GM21786 (cell line): ENCODE measurements around the gene OR2T5.
"Not testable (repeated sequence)": the region's sequence is repeated elsewhere in the genome, so short reads cannot be mapped to it uniquely, and the experiment has no call there.

ENCODE experiments used
- ATAC-seq: cut with Tn5 transposase; IDR thresholded peaks from one replicate; pipeline ENCODE4 v1.9.1; 2021; ENCODE audit not compliant: unreplicated experiment

Gene OR2T5, protein sequence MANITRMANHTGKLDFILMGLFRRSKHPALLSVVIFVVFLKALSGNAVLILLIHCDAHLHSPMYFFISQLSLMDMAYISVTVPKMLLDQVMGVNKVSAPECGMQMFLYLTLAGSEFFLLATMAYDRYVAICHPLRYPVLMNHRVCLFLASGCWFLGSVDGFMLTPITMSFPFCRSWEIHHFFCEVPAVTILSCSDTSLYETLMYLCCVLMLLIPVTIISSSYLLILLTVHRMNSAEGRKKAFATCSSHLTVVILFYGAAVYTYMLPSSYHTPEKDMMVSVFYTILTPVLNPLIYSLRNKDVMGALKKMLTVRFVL

DNA sequence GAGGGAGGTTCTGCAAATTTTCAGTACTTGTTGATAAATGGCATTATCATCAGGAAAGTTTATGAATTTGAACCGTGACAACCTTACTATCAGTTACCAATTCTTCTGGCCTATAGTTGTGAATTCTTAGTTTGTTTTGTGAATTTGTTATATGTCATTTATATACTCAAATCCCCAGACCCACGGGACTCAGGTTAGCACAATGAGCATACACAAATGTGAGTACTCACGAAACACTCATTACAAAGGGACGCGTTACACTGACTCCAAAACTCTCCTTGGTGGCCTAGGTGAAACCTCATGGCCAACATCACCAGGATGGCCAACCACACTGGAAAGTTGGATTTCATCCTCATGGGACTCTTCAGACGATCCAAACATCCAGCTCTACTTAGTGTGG, at the start of gene OR2T5:
OR2T5 (plus strand) TSS at position 301 of the 400 bp plus-strand sequence; CDS start at position 301, 0 bp downstream.
- ATAC-seq = not testable (repeated sequence)

DNA sequence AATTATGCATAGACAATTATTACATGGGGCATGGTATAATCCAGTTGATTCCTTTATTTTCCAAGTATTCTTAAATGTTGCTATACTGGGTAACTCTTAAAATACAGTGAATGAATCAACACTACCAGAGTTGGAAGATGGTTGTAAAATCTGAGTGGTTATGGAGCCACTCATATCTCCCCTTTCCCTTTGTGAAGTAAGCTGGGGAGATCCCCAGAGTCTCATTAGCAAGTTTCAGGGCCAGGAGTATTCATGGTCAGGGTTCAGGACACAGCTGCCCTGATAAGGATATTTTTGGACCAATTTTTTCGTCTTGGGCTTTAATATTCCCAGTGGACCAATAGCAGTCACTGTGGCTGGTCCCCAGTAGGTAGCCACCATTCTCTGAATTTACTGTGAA, 49.7 kb upstream of the OR2T5 start:
- ATAC-seq = not testable (repeated sequence)

DNA sequence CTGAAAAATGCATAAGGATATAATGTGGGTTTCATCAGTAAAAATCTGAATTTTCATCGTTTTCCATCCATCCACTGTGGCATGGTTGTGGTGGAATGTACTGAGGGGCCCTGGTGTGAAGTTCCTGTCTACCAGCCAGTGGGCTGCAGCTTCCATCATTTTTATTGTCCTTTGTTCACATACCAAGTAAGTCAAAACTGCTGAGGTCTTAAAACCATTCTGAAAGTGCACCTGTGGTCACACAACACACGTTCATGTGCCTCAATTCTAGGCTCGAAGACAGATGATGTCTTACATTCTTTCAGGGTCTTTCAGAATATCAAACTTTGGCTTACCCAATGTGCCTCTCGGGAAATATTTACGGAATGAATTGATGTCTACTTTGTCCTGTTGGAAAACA, 49.1 kb upstream of the OR2T5 start:
- not testable (repeated sequence) for ATAC-seq

DNA sequence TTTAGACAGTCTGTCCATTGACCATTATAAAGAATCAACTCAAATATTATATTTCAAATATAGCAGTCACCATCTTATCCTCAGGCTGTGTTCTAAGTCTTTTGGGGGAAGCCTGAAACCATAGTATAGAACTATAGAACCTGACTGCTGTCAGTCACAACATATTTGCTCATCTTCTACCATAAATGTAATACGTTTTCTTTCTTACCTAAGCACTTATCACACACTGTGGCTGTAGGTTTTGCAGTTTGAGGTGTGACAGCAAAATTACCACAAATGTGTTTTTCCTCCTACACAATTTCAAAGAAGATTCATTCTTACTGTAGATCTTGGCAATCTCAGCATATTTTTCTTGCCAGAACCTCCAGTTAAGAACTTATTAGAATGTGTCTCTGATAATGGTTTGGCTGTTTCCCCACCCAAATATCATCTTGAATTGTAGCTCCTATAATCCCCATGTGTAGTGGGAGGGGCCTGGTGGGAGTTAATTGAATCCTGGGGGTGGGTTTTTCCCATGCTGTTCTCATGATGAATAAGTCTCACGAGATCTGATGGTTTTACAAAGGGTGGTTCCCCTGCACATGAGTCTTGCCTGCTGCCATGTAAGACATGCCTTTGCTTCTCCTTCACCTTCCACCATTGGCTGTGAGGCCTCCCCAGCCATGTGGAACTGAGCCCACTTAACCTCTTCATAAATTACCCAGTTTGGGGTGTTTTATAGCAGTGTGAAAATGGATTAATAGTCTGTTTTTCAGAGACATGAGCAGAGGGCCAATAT, 45.7 kb upstream of the OR2T5 start:
- not testable (repeated sequence) for ATAC-seq

DNA sequence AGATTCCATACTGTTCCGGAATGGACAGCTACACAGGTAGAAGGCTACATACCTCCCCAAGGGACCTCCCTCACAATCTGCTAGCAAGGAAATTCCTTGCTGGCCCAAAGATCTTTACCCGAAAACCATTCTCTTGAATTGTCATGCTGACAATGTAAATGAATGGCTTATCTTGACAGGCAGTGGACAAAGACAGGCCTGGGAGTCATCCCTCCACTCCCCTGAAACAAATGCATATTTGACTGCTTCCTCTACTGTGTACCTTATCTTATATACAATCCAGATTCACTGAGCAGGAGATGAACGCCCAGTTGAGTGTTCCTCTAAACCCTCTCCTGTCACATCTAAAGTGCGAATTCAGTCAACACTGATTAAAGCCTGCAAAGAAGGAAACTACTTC, 43.8 kb upstream of the OR2T5 start:
- ATAC-seq = not testable (repeated sequence)

DNA sequence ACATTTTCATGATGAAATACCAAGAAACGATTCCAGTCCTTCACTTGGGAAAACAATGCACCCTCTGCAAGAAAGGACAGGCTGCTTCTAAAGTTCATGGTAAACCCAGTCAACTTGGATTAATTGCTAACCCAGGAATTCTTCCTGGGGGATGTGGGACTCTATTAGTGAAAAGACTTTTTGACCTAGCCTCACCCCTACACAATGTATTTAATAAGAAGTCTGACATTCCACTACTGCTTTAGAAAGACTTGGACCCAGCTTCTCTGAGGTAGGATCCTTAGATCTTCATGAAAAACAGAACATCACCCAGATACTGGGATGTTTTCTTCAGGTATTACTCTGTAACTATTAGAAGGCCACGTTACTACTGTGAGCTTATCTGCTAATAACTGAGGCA, 43.0 kb upstream of the OR2T5 start, which contains the start of gene OR2T2:
OR2T2 (plus strand) TSS at position 239 of the 400 bp plus-strand sequence. CDS start 7,161 bp downstream, outside the sequence.
- not testable (repeated sequence) for ATAC-seq

DNA sequence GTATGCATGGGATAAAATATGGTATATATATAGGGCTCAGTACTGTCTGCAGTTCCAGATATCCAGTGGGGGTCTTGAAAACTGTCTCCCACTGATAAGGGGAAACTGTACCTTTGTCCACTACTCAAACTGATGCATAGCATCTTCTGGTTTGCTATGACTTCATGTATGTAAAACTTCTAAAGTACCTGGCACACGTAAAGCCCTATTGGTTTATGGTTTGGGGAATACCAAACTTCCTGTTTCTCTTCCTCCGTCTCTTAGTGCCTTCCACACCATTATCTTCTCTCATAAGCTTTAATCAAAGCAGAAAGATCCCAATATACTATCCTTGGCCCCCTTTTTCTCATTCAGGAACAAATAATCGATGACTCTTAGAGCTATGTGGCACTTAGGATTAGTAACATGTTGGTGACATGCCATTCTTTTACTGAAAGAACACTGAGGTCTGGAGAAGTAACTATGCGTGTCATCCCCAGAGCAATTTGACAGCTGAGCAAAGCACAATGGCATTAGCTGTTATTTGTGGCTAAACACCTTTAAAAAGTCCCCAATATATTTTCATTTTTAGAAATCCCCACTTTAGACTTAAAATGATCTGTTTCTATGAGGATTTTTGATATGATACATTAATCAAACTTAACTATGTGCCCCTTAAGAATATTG, 39.8 kb upstream of the OR2T5 start:
- ATAC-seq = peak; percentile 40

DNA sequence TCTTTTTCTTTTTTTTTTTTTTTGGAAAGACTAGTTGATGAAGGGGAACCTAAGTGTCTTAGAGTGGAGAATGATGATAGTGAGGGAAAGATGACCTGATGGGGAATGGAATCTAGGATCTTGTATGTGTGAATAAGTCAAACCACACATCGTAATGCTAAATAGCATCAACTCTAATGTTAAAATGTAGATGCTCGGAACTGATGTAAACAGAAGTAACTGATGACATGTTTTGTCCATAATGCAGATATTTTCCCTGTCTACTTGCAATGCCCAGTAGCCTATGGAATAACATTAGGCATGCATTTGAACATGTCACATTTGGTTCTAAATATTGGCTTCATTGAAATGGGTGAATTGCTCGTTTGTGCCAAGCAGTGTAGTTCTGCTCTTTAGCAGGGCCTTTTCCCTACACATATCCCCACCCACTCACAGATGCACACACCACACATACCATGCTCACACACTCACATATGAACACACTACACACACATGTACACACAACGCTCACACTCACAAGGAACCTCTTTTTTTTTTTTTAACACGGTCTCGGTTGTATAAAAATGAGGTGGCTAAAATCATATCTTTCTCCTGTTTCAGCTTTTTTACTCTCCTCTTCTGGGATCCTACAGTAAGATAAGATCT, 38.4 kb upstream of the OR2T5 start:
- peak; percentile 1 for ATAC-seq

DNA sequence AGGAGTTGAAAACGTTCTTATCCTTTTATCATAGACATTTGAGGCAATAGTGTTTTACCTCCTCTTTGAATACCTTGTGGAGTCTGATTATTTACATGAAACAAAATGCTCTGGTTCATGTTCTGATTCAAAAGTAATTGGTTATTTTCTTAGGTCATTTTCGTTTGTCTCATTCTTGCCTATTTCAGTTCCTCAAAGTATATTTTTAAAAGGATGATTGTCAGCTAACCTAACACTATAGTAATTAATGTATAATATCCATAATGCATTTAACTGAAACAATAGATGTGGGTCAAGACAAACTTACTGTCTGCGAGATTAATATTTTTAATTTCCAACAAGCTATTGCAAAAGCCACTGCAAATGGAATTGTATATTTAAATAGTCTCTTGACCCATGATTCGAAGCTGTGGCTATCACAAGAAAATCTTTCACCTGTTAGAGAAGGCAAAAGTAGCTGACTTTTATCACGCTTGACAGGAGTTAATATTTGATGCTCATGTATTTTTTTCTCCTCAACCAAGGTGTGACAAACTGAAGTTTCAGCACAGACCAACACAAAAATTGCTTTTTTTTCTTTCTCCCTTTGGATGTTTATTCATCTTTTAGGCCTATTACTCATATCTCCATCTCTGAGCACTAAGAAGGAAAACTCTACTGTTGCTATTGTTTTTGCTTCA, 37.8 kb upstream of the OR2T5 start:
- ATAC-seq = peak; percentile 58

DNA sequence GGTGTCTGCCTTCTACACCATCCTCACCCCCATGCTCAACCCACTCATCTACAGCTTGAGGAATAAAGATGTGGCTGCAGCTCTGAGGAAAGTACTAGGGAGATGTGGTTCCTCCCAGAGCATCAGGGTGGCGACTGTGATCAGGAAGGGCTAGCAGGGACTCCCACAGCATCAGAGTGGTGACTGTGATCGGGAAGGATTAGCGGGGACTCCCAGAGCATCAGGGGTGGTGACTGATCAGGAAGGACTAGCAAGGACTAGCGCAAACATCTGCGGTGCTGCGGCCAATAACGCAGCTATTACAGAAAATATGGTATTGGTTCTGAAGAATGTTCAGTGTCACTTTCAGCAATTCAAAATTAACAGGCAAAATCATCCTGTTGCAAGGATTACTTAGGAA, 34.8 kb upstream of the OR2T5 start:
- ATAC-seq = not testable (repeated sequence)

DNA sequence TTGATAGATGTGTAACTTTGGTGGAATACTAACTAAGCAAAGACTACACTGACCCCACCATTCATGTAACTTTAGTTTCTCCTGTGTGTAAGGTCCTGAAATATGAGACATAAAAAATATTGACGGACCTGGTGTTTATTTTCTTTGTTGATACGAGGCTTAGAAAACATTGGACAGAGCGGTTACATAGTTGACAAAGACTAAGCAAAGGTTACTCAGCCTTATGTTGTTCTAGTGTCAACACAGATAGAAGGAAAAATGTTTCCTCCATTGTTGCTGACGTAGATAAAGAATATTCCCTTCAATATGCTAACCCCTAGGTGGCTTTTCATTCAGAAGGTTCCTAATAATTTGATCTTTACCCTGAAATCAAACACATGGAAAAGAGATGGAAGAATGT, 33.3 kb upstream of the OR2T5 start:
- not testable (repeated sequence) for ATAC-seq

DNA sequence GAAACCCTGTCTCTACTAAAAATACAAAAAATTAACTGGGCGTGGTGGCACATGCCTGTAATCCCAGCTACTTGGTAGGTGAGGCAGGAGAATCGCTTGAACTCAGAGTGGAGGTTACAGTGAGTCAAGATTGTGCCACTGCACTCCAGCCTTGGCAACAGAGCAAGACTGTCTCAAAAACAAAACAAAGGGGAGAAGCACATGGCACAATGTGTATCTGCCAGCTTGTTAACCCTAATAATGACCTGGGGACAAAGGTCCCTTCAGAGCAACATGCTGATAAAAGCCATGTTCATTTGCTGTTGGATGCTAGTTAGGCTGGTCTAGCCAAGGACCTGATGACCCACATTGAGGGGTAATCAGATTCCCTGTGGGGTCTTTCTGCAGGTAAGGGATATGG, 31.8 kb upstream of the OR2T5 start:
- ATAC-seq = not testable (repeated sequence)

DNA sequence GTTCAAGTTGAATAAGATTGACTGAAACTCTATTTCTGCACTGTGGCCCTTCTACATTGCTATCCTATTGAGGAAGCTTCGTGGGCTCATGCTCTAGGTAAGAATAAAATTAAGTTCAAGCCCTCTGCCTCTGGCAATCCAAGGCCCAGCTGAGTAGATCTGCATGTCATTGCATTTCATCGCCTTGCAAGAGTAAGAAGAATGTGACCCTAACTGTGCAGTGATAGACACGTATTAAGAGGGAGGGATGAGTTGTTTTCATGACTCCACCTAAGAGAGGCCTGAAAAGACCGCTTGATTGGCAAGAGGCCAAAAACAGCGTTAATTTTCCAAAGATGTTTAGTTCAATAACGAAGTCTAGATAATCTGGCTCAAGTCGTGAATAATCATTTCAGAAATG, 29.3 kb upstream of the OR2T5 start:
- ATAC-seq = not testable (repeated sequence)

DNA sequence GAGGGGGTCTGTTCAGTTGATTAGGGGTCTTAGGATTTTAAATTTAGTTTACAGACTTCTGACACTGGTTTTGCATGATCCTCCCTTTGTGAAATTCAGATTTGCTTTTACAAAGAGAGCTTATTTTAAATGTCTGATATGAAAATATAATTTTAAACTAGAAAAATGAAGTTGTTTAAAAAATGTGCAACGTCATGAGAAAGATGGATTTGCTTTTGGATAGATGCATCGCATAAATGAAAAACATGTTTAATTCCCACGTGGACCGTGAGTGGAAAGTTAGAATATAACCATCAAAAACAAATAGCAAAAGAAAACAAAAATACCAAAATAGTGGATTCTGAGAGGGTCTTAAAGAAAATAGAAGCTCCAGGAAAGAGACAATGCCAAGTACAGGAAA, 17.2 kb upstream of the OR2T5 start:
- no peak for ATAC-seq

DNA sequence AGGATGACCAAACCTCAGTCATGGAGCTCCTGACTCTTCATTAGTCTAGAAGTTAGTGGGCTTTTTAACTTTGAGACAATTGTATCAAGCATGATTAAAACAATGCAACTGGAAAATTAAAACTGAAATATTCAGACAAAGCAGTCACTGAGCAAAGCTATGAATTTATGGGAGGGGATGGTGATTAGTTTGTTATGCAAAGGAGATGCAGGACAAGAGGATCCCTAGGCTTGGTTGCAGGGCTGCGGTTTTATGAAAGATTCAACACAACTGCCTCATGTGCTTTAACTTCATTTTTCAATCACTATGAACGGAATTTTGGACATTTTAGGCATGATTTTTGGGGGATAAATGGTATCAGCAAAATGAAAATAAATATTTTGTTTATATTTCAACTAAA, 16.3 kb upstream of the OR2T5 start:
- ATAC-seq = not testable (repeated sequence)

DNA sequence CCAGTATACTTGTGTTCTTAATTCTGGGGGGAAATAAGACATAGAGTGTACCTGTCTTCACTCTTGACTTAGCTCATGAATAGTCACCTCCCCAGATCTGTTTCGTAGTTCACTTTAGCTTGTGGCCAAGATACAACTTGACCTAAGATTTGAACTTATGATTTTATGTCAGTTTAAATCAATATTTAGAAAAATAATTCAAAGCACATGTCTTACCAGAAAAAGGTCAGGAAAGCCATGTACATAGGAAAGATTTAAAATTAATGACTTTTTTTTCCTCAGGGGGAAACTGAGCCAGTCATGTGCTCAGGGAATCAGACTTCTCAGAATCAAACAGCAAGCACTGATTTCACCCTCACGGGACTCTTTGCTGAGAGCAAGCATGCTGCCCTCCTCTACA, 15.3 kb upstream of the OR2T5 start, which contains the start of gene OR2T3:
OR2T3 (plus strand) TSS at position 301 of the 400 bp plus-strand sequence; CDS start at position 301, 0 bp downstream.
- not testable (repeated sequence) for ATAC-seq

DNA sequence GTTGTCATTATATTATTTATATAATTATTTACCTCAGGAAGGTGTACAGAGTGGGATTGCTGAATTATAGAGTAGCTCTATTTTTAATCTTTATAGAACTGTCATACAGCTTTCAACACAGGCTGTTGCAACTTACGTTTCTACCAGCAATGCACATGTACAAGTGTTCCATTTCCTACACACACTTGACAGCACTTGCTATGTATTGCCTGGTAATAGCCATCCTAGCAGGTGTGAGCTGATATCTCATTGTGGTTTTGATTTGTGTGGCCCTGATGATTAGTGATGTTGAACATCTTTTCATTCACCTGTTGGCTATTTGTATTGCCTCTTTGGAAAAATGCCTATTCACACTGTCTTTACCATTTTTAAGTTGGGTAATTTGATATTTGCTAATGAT, 12.7 kb upstream of the OR2T5 start:
- ATAC-seq = peak; percentile 47

DNA sequence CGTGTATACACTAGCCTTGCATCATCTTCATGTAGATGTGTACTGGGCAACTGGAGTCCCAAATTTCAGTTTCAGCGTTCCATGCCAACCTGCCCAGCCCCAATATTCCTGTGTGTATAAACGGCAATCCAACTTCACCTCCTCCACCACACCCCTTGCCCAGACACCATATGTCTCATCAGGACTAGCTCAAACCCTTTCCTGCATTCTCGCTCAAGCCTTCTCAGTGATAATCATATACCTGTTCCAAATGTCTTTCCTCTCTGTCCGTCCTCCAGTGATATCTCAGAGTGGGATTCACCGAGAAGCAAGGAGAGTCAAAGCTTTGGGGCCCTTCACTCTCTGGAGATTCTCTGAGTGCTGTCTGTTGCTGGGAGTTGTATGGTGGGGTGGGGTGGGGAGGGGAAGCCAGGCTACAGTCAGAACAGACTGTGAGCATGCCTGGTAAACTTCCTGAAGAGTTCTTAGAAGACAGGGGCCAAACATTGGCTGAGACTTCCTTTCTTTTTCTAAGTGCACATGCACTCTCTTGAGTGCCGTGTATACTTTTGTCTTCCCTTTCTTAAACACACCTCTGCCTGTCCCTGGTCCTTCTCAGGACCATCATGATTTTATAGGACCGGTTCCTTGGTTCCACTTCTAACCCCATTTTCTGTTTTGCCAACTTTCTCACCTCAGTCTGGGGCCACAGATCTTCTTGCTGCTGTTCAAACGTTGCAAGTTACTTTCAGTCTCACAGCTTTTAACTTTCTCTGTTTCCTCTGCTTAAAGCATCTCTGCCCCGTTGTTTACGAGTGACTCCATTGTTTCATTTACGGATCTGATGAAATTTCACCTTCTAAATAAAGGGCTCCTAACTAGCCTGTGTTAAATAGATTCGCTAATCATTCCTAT, 6.5 kb upstream of the OR2T5 start:
- ATAC-seq = peak; percentile 80

DNA sequence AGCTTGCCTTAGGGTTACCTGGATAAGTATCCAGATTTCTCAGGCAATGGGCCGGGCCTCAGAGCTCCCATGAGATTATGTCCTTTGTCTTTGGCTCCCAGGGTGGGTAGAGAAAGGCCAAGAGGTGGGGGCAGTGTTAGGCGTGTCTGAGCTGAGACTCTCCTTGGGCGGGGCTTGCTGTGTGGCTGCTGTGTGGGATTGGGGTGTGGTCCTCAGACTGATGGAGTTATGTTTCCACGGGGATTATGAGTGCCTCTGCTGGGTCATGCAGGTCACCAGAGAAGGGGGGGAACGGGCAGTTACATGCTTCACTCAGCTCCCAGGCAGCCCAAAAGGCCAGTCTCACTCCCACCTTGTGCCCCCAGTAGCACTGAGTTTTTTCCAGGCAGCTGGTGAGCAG, 8.3 kb downstream of the OR2T5 start:
- ATAC-seq = not testable (repeated sequence)
